Body of pancreas (tissue), 4 donors: ENCODE results near the gene FIGN.

Experiments
- CTCF ChIP-seq, 7 experiments: fragments of 450-650 bp in 4 of 7; fragments of 200-600 bp in 3 of 7; sonication (generic) in 3 of 7; IDR thresholded peaks; one replicate each; pipeline ENCODE4 v1.5.1; 2016 to 2019; ENCODE audit warnings: antibody characterized with exemption in 7 of 7
- POLR2A ChIP-seq, 3 donors: fragments of 450-650 bp; IDR thresholded peaks; one replicate each; pipeline ENCODE4 v1.6.1; 2016; ENCODE audit warnings: antibody characterized with exemption in 3 of 3, mild to moderate bottlenecking in 2 of 3

DNA sequence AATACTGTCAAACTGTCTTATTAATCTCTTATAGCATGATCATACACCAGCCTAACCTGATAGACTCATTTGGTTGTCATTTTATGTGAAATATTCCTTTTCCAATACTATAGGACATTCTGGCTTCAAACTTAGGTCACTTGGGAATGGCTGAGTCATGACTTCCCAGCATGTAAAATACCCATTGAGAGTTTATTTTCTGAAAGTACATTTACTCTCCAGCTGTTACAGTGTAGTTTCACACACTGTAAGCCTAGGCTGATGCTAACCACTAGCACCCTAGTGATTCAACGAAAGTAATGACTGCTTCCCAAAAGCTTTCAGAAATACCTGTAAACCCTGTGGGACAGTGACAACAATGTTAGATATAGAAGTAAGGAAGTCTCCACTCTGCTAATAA lies 93.8 kb downstream of the FIGN start:
- TF ChIP-seq CTCF (IDR thresholded peaks at IDR 0.05) (no peak), POLR2A (IDR thresholded peaks at IDR 0.05) (no peak)
